GM21381 (cell line): Measurements from ENCODE around the gene MAN1B1.
A peak's percentile ranks its signal among the peaks of the same experiment; 100 is the strongest.
"Not testable (repeated sequence)": the region's sequence is repeated elsewhere in the genome, so short reads cannot be mapped to it uniquely, and the experiment has no call there.

ENCODE experiments used
- ATAC-seq: cut with Tn5 transposase; IDR thresholded peaks from one replicate; pipeline ENCODE4 v1.9.1; 2021; ENCODE audit warnings: mild to moderate bottlenecking, moderate library complexity; ENCODE audit not compliant: unreplicated experiment

MAN1B1 gene

DNA sequence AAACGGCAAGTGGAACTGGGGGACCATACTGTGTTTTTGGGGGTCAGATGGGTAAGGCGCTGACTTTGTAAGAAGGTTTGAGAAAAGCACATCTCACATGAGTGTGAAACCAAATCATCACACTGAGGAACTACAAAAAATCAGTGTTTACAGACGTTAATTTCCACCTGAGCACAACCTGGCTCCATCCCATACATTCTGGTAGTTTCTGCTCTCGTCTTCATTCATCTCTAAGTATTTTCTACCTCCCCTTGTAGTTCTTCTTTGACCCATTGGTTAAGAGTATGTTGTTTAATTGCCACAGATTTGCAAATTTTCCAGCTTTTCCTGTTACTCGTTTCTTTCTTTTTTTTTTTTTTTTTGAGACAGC lies 36.7 kb downstream of the MAN1B1 start:
- peak; percentile 35 for ATAC-seq

DNA sequence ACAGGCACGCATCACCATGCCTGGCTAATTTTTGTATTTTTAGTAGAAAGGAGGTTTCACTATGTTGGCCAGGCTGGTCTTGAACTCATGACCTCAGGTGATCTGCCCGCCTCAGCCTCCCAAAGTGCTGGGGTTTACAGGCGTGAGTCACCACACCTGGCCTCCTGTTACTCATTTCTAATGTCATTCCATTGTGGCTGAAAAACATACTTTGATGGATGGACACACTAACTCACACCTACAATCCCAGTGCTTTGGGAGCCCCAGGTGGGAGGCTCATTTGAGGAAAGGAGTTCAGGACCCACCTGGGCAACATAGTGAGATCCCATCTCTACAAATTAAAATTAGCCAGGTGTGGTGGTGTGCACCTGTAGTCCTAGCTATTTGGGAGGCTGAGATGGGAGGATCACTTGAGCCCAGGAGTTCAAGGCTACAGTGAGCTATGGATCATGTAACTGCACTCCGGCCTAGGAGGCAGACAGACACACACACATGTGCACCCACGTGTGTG lies 37.2 kb downstream of the MAN1B1 start:
- not testable (repeated sequence) for ATAC-seq

DNA sequence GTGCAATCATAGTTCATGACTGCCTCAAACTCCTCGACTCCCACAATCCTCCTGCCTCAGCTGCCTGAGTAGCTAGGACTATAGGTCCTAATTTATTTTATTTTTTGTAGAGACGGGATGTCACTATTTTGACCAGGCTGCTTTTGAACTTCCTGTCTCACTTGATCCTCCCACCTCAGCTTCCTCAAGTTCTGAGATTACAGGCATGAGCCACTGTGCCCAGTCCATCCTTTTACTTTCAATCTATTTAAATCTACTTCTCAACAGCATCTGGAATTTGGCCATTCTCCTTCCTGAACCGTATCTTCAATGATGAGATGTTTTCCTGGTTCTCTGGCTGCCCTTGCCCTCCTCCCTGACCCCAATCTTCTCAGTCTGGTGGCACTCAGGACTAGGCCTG lies 40.0 kb downstream of the MAN1B1 start:
- ATAC-seq = no peak

DNA sequence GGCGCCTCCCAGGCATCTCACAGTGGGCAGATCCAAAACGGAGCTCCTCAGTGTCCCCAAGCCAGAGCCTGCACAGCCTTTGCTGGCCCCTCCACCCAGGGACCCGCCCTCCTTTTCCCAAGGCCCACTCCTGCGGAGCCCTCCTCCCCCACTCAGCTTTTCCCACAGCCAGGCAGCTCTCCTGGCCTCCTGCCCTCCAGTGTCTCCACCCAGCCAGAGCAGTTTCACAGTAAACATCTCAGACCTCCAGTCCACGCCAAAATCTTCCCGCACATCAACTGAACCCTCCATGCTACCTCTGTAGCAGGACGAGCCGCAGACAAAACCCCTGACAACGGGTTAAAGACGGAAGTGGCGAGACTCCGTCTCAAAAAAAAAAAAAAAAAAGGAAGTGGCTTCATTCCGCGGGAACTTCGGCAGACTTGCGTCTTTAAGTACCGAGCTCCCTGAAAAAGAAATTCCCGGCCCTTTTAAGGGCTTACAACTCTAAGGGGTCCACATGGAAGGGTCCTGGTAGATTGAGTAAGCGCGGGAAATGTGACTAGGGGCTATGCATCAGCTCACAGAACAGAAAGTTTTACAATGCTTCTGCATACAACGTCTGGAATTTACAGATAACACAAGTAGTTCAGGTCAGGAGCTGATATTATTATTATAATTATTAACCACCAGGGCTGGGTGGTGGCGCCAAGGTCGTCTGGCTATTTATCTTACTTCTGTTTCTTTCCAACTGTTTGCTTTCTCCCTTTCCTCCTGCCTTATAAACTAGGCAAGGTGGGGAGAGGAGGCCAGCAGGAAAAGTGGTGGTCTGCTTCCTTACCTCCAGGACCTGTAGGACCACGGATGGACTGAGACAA lies 40.7 kb downstream of the MAN1B1 start:
- ATAC-seq = no peak

DNA sequence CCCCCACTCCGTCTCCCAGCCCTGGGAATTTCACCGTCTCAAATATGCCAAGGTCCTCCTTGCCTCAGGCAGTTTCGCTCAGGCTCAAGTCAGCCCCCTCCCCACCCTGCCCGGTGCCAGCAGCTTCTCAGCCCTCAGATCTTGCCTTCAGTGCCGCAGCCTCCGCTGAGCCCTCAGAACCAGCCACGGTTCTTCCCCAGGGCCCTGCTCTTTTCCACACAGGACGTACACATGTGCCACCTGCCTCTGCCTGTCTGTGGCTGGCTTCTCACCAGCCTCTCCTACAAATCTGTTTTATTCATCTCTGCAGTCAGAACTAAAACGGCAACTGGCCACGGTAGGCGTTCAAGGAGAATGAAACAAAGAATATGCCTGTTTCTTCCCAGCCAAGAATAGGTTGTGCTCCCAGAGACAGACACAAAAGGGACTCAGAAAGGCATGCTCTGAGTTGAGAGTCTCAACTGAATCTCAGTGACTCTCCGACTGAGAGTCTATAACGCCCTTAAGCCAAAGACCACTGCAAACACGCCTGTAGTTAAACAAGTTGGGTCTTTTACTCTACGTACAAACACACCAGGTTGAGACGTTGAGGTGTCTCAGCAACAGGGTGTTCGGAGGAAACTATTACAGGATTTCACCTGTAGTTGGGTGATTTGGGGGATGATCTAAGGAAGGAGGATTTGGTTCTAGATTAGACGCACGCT lies 41.5 kb downstream of the MAN1B1 start:
- no peak for ATAC-seq

DNA sequence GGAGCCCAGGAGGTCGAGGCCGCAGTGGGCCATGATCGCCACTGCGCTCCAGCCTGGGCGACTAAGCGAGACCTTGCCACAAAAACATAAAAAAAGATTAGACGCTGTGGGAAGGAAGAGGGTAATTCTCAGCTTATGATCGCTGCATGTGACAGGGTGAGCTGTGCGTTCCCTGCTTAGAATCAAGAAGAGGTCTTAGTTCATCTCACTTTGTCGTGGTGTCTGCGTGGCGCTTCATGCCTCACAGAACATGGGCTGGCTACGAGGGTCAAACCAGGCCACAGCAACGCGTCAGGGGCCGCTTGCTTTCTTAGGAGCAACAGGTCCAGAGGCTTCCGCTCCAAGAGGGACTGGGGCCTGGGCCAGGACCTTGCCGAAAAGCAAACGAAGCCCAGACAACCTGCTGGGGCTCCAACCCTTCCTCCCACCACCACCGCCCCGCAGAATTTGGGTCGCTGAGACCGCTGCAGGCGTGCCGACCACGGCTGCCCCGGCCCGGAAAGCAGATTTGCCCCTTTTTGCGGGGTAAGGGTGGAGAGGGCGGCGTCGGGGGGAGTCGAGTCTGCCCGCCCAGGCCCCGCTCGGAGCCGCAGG lies 42.2 kb downstream of the MAN1B1 start:
- peak; percentile 13 for ATAC-seq

DNA sequence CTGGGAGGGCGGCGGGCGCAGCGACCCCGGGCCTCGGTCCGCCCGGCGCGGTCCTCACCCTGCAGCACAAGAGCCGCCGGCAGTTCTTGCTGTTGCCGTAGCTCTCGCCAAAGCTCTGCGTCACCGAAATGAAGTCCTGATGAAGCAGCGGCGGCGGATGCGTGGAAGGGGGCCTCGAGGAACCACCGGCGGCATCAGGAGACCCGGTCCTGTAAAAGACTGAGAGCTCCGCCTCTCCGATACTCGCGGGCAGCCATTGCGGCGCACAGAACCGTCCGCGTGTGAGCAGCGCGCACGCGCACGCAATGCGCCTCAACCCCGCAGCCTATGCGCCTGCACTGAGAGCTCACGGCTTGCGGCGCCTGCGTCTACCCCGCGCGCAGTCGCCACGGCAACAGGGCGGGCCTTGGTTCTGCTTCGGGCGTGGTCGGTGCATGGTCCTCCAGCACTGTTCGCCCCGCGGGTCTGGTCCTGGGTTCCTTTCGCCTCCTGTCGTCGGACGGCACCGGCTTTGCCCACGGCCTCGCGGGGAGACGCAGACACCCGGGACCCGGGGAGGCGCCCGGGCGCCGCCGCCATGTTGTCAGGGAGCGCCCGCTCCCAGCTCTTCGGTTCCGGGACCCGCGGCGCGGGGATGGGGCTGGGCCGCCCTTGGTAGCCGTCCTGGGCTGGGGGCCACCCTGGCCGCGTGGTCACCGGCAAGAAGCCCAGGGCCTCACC lies 42.8 kb downstream of the MAN1B1 start:
- peak; percentile 84 for ATAC-seq

DNA sequence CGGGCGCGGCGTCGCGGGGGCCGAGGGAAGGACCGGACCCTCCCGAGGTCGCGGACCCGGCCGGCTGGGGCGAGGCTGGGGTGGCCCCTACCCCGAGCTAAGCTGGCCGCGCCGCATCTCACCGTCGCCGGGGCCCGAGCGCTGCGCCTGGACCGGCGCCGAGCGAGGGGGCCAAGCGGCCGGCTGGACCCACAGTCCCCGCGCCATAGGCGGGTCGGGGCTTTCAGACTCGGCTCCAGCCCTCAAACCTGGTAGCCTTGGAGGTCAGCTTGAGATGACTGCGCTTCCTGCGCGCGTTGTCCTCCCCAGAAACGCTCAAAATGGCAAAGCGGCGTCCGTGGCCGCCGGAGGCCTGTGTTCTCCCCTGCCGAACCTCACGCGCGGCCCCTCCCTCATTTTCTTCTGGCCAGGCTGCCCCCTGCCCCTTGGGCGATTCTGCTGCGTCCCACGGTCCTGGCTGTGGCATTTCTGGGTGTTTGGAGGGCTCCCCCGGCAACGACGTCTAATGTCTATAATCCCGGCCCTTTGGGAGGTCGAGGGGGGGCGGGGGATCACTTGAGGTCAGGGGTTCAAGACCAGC lies 43.5 kb downstream of the MAN1B1 start:
- ATAC-seq = peak; percentile 23

DNA sequence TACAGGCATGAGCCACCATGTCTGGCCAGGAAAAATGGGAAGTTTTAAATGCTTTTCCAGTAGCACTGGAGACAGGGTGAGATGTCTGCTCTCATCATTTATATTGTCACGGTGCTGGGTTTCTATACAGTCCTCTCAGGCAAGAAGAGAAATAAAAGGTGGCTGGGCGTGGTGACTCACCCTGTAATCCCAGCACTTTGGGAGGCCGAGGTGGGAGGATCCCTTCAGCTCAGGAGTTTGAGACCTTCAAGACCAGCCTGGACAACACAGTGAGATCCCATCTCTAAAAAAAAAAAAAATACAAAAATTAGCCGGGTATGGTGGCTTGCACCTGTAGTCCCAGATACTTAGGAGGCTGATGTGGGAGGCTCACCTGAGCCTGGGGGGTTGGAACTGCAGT lies 47.4 kb downstream of the MAN1B1 start:
- no peak for ATAC-seq

DNA sequence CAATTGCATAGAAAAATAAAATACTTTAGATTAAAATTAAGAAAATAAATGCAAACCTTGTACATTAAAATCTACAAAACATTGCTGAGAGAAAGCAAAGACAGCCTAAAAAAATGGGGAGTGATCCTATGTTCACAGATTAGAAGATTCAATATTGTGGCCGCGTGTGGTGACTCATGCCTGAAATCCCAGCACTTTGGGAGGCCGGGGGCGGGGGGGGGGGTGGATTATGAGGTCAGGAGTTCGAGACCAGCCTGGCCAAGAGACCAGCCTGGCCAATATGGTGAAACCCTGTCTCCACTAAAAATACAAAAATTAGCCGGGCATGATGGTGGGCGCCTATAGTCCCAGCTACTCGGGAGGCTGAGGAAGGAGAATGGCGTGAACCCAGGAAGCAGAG lies 48.4 kb downstream of the MAN1B1 start:
- ATAC-seq = not testable (repeated sequence)

DNA sequence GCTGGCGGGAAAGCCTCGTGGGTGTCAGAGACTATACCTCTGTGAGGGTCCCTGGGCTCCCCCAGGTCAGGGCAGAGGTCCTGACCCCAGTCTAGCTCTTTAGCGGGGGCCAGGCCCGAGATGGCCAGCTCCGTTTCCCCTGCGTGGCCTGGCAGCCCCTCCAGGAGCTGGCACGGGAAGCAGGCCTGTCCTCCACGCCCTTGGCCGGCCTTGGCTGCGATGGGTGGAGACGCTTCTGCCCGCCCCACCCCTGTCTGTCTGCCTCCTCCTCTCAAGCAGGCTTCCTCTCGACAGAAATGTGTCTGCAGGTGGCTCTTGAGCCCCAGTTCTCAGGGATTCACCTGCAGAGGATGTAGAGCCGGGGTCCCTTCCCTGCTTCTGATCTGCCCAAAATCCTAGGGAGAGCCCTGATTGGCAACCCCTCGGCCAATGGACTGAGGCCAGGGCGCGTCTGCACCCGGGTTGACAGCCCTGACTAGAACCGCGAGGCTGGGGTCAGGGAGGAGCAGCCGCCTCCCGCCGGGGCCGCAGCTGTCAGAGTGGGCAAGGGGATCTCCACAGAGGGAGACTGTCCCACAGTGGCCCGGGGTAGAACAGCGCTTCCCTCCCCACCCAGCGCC lies 49.6 kb downstream of the MAN1B1 start:
- ATAC-seq = no peak

DNA sequence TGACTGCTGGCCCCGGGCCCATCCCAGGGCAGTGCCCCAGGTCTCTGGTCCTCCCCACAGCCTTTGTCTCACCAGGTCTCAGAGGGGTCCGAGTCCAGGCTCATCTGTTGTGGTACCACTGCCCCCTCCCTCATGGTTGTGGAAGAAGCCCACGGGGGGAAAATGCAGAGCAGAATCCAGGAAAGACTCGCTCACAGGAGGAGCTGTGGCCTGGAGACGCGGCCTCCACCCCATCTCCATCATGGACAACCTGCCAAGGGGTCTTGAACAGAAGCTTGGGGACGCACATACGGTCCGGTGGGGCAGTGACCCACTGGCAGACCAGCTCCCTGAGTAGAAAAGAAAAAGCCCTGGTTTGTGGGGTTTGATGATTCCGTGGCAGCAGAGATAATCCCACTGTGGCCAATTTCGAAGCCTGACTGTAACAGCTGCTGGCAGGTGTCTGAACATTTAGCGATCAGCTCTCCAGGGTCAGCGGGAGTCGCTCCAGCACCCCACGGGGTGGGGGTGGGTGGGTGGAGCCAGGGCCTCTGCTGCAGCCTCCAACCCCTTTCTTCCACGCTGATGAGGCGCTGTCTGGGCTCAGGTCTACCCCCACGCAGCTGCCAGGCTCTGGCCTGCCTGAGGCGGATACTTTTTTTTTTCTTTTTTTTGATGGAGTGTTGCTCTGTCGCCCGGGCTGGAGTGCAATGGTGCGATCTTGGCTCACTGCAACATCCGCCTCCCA lies 50.3 kb downstream of the MAN1B1 start:
- ATAC-seq = no peak

DNA sequence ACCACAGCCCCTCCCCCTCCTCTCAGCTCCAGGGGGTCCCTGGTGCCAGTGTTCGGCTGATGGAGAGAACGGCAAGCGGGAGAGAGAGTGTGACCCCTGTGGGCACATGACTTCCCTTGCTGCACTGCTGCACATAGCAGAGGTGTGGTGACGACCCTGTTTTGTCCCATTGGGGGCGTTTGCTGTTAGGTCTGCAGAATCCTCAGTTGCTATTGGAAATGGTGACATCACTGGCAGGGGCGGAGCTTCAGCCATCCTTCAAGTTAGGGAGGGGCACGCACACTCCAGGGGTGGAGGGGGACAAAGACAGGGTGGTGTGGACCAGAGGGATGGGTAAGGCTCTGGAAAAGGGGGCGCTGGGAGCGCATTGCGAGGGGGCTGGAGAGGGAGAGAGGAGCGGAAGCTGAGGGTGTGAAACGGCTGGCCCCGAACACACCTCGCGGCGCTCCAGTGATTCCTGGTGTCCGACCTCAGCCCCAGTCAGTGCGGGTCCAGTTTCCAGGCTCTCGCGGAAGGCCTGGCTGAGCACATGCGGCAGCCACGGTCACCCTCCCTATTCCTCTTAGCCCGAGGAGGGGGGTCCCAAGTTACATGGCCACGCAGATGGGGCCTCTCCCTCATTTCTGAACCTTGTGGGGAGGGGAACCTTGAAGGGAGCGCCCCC lies 51.4 kb downstream of the MAN1B1 start:
- ATAC-seq = no peak

DNA sequence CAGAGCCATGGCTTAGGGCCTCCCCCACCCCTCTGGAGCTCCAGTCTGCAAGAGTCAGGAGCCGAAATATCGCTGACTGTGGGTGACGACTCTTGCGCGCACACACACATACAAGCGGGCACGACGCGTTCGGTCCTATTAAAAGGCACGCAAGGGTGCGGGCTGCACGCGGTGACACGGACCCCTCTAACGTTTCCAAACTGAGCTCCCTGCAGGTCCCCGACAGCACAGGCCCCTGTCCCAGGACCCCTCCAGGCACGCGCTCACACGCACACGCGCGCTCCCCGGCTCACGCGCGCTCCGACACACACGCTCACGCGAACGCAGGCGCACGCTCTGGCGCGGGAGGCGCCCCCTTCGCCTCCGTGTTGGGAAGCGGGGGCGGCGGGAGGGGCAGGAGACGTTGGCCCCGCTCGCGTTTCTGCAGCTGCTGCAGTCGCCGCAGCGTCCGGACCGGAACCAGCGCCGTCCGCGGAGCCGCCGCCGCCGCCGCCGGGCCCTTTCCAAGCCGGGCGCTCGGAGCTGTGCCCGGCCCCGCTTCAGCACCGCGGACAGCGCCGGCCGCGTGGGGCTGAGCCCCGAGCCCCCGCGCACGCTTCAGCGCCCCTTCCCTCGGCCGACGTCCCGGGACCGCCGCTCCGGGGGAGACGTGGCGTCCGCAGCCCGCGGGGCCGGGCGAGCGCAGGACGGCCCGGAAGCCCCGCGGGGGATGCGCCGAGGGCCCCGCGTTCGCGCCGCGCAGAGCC lies 52.1 kb downstream of the MAN1B1 start, which contains the start of gene GRIN1:
Gene GRIN1, plus strand, starts transcription at position 433 of the 746 bp plus-strand sequence. CDS start 333 bp downstream, outside the sequence.
- ATAC-seq = no peak

DNA sequence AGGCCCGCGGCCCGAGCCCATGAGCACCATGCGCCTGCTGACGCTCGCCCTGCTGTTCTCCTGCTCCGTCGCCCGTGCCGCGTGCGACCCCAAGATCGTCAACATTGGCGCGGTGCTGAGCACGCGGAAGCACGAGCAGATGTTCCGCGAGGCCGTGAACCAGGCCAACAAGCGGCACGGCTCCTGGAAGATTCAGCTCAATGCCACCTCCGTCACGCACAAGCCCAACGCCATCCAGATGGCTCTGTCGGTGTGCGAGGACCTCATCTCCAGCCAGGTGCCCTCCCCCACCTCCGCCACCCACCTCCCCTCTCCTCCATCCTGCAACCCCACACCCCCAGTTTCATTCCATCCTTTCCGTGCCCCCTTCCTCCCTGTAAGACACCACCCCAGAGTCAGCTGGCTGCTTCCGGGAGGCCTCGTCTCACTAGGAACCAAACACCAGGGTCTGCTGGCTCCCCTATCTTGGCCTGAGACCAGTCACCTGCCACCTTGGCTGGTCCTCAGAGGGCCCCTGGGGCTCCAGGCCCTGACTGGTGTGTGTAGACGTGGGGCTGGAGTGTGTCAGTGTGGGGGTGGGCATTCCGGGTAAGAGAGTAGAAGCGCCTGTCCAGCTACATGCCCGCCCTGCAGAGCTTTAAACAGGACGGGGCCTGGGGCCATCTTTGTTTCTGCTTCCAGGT lies 52.8 kb downstream of the MAN1B1 start:
- ATAC-seq = no peak

DNA sequence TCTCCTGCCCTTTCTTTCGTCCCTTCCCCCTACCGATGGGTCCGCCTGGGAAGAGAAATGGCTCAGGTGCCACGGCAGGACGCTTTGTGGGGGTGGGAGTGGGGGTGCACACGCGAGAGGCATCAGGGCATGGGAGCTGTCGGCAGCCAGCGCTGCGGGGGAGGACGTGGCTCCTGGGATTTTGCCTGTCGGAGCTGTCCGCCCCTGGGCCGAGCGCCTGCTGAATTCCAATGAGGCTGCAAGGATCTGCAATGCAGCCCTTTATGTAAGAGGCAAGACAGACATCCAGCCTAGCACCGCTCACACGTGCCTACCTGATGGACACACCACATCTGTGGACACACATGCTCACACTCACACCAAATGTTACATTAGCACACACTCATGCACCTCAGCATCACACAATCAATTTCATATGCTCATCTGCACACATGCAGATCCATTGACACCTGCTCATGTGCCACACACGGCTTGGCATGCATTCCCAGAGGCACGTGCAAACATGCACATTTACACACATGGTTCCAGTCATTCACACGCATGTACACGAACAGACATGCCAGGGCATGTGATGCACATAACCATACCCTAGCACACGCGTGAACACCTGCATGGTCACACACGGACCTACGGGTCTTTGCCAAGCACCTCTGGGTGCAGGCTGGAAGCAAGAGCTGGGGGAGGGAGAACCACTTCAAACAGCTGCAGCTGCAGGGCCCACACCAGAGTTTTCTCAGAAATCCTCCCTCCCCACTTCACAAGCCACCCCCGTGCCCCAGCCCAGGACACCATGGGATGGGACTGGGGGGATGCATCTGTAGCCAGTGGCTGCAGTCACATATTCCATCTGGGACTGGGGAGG lies 53.6 kb downstream of the MAN1B1 start:
- no peak for ATAC-seq
